Limb (tissue), 2 donors: ENCODE results near the gene MYT1.
"Not testable (repeated sequence)": the region's sequence is repeated elsewhere in the genome, so short reads cannot be mapped to it uniquely, and the experiment has no call there.

Experiments used
- DNase-seq, 2 donors: peaks; one replicate each; pipeline ENCODE4 v3.0.0-alpha.2; 2016; ENCODE audit errors: extremely low spot score in 2 of 2

Gene MYT1

GRCh38 chr20:64166721-64167615 is 2.7 kb downstream of the MYT1 start:
- DNase-seq, result no peak

GRCh38 chr20:64167676-64168075 is 3.4 kb downstream of the MYT1 start:
- DNase-seq, result no peak

GRCh38 chr20:64168381-64169090 is 4.3 kb downstream of the MYT1 start:
- DNase-seq, result no peak

- DNase-seq, result no peak
Observed at GRCh38 chr20:64169091-64169560, 4.9 kb downstream of the MYT1 start.

- DNase-seq, result no peak
Observed at GRCh38 chr20:64171211-64171610, 7.0 kb downstream of the MYT1 start.

- no peak for DNase-seq
Observed at GRCh38 chr20:64173116-64173515, 8.9 kb downstream of the MYT1 start.

GRCh38 chr20:64176551-64176950 is 12.3 kb downstream of the MYT1 start:
- no peak for DNase-seq

- DNase-seq, result no peak
Observed at GRCh38 chr20:64176971-64177370, 12.7 kb downstream of the MYT1 start.

- no peak for DNase-seq
Observed at GRCh38 chr20:64177384-64177783, 13.1 kb downstream of the MYT1 start.

- no peak for DNase-seq
Observed at GRCh38 chr20:64177787-64178186, 13.5 kb downstream of the MYT1 start.

GRCh38 chr20:64178925-64179324 is 14.7 kb downstream of the MYT1 start:
- not testable (repeated sequence) for DNase-seq

- DNase-seq, result no peak
Observed at GRCh38 chr20:64179805-64180204, 15.6 kb downstream of the MYT1 start.

- no peak for DNase-seq
Observed at GRCh38 chr20:64180673-64181072, 16.4 kb downstream of the MYT1 start.

GRCh38 chr20:64181391-64181790 is 17.1 kb downstream of the MYT1 start:
- no peak for DNase-seq

- no peak for DNase-seq
Observed at GRCh38 chr20:64182146-64182865, 18.1 kb downstream of the MYT1 start.

GRCh38 chr20:64183313-64183712 is 19.1 kb downstream of the MYT1 start:
- no peak for DNase-seq

- DNase-seq, result no peak
Observed at GRCh38 chr20:64184795-64185194, 20.5 kb downstream of the MYT1 start.

- DNase-seq, result no peak
Observed at GRCh38 chr20:64185276-64185900, 21.1 kb downstream of the MYT1 start.

GRCh38 chr20:64186071-64186598 is 21.9 kb downstream of the MYT1 start:
- DNase-seq, result no peak

- DNase-seq, result not testable (repeated sequence)
Observed at GRCh38 chr20:64187213-64187612, 23.0 kb downstream of the MYT1 start.

- DNase-seq, result no peak
Observed at GRCh38 chr20:64188091-64188490, 23.8 kb downstream of the MYT1 start.
